Effector memory CD4-positive, alpha-beta T cell (primary cell): Measurements from ENCODE around the gene NDOR1.
"Not testable (repeated sequence)": the region's sequence is repeated elsewhere in the genome, so short reads cannot be mapped to it uniquely, and the experiment has no call there.

ENCODE experiments used
- DNase-seq, 3 donors: peaks; one replicate each; pipeline ENCODE4 v3.0.0-alpha.2; 2020
- H3K27ac ChIP-seq: 2 replicates; pipeline ENCODE4 v1.7.0; 2013; ENCODE audit warnings: mild to moderate bottlenecking, low read length, moderate library complexity; ENCODE audit not compliant: insufficient read depth, poor library complexity, severe bottlenecking
- H3K27me3 ChIP-seq: replicated peaks from 2 replicates; pipeline ENCODE4 v1.7.0; 2013; ENCODE audit warnings: mild to moderate bottlenecking, low read length; ENCODE audit not compliant: insufficient read depth, control insufficient read depth, poor library complexity, severe bottlenecking
- H3K36me3 ChIP-seq: 2 replicates; pipeline ENCODE4 v1.7.0; 2013; ENCODE audit warnings: mild to moderate bottlenecking, low read length, moderate library complexity; ENCODE audit not compliant: control insufficient read depth, insufficient read depth
- H3K4me1 ChIP-seq: 2 replicates; pipeline ENCODE4 v1.7.0; 2013; ENCODE audit warnings: low read length, mild to moderate bottlenecking; ENCODE audit not compliant: control insufficient read depth, insufficient read depth, poor library complexity, severe bottlenecking
- H3K4me3 ChIP-seq: 2 replicates; pipeline ENCODE4 v1.7.0; 2013; ENCODE audit warnings: low read length, low read depth, mild to moderate bottlenecking; ENCODE audit not compliant: insufficient read depth, poor library complexity, severe bottlenecking
- H3K9me3 ChIP-seq: 2 replicates; pipeline ENCODE4 v1.7.0; 2013; ENCODE audit warnings: mild to moderate bottlenecking, low read length, moderate library complexity; ENCODE audit not compliant: control insufficient read depth

NDOR1 gene

DNA sequence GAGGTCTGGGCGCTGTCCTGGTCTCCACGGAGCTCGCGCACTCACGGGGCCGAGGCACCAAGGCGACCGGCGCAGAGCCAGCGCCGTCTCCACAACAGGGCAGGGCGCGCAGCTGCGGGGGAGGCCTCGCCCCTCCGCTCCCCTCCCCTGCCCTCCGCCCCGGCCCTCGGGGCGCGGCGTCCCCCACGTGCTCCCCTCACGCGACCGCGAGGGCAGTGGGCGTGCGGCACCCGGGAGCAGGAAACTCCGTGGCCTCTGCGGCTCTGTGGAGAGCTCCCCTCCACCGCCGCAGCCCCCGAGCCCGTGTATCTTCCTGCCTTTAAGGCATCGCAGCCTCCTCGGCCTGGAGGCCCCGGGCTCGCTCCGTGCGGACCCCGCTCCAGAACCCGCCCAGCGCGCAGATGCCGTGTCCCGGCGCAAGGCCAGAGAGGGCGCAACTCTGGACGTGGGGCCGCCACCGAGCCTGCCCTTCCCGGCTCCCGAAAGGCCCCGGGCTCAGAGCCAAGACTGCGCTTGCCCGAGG lies 34.9 kb downstream of the NDOR1 start:
- H3K4me1 ChIP-seq = peaks cover 27% of the 10 kb centered on the region
- no peaks in the 10 kb centered on the region for H3K9me3 ChIP-seq
- peaks cover 22% of the 10 kb centered on the region for H3K36me3 ChIP-seq
- H3K27ac ChIP-seq = peak overlapping the region; percentile 81
- H3K4me3 ChIP-seq = peak overlapping the region; percentile 63
- no peaks in the 10 kb centered on the region for H3K27me3 ChIP-seq
- peak; percentile 64 to 70 (median 64) for DNase-seq

GRCh38 chr9:137240841-137241489 lies 35.5 kb downstream of the NDOR1 start, which contains the start of gene TUBB4B:
TSS of gene TUBB4B (plus strand) at chr9:137241287. CDS start at chr9:137241361, 74 bp downstream.
- no peaks in the 10 kb centered on the region for H3K9me3 ChIP-seq
- peak within 1 kb of the TSS; percentile 81 for H3K27ac ChIP-seq
- H3K4me3 ChIP-seq = peak within 1 kb of the TSS; percentile 66
- H3K4me1 ChIP-seq = peaks cover 27% of the 10 kb centered on the region
- peaks cover 22% of the 10 kb centered on the region for H3K36me3 ChIP-seq
- DNase-seq = peak; percentile 98
- H3K27me3 ChIP-seq = no peaks in the 10 kb centered on the region

DNA sequence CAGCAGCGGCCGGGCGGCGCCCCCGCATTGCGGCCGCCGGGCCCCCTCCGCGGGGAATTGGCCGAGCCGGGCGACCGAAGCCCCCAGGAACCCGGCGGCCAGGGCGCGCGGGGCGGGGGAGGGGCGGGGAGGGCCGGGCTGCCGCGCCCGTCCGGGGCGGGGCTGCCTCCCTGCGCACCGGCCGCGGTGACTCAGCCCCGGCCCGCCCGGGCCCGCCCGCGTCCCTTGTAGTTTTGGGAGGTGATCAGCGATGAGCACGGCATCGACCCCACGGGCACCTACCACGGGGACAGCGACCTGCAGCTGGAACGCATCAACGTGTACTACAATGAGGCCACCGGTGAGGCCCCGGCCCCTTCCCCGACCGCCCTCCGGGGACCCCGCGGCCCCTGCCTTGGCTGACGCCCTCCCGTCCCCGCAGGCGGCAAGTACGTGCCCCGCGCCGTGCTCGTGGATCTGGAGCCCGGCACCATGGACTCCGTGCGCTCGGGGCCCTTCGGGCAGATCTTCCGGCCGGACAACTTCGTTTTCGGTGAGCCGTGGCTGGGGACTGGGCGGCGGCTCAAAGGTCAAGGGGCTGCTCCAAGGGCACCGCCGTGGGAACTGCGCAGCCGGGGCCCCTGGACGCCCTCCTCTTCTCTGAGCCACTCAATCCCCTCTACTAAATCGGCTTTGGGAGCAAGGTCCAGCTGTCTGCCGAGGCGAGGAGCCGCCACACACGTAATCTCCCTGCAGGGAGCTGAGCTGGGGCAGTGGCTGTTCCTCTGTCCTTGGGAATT lies 36.2 kb downstream of the NDOR1 start:
- Histone ChIP-seq H3K36me3 (peaks cover 22% of the 10 kb centered on the region), H3K4me3 (peak overlapping the region; percentile 66), H3K9me3 (no peaks in the 10 kb centered on the region), H3K4me1 (peaks cover 21% of the 10 kb centered on the region), H3K27ac (peak overlapping the region; percentile 71), H3K27me3 (no peaks in the 10 kb centered on the region)
- peak; percentile 59 to 66 (median 60) for DNase-seq

GRCh38 chr9:137242269-137243203 lies 37.0 kb downstream of the NDOR1 start:
- Histone ChIP-seq H3K4me3 (peak overlapping the region; percentile 66), H3K36me3 (peaks cover 22% of the 10 kb centered on the region), H3K4me1 (peaks cover 17% of the 10 kb centered on the region), H3K27ac (peak overlapping the region; percentile 71), H3K9me3 (no peaks in the 10 kb centered on the region), H3K27me3 (no peaks in the 10 kb centered on the region)
- DNase-seq = no peak

- not testable (repeated sequence) for DNase-seq, H3K27ac ChIP-seq, H3K4me3 ChIP-seq
Observed at GRCh38 chr9:137243266-137243625, 37.7 kb downstream of the NDOR1 start.

GRCh38 chr9:137243626-137244485 lies 38.4 kb downstream of the NDOR1 start:
- H3K4me3 ChIP-seq = no peak overlapping the region
- H3K9me3 ChIP-seq = no peaks in the 10 kb centered on the region
- peaks cover 17% of the 10 kb centered on the region for H3K4me1 ChIP-seq
- no peak for DNase-seq
- H3K36me3 ChIP-seq = peaks cover 22% of the 10 kb centered on the region
- no peak overlapping the region for H3K27ac ChIP-seq
- H3K27me3 ChIP-seq = no peaks in the 10 kb centered on the region

More at GRCh38 chr9:137243266-137243625, 37.7 kb downstream of the NDOR1 start:
- H3K27me3 ChIP-seq, H3K9me3 ChIP-seq: not testable (repeated sequence)
- peaks cover 17% of the 10 kb centered on the region for H3K4me1 ChIP-seq
- peaks cover 22% of the 10 kb centered on the region for H3K36me3 ChIP-seq

- Histone ChIP-seq H3K27me3 (no peaks in the 10 kb centered on the region), H3K9me3 (no peaks in the 10 kb centered on the region), H3K27ac (no peak overlapping the region), H3K4me3 (no peak overlapping the region), H3K4me1 (peaks cover 15% of the 10 kb centered on the region), H3K36me3 (peaks cover 22% of the 10 kb centered on the region)
- no peak for DNase-seq
Observed at GRCh38 chr9:137244486-137245449, 39.3 kb downstream of the NDOR1 start.

GRCh38 chr9:137245450-137246421 lies 40.2 kb downstream of the NDOR1 start:
- H3K4me3 ChIP-seq = no peak overlapping the region

More at GRCh38 chr9:137245450-137246421, 40.2 kb downstream of the NDOR1 start:
- no peak for DNase-seq
- H3K36me3 ChIP-seq = peaks cover 22% of the 10 kb centered on the region
- no peaks in the 10 kb centered on the region for H3K9me3 ChIP-seq
- H3K27ac ChIP-seq = no peak overlapping the region
- peaks cover 15% of the 10 kb centered on the region for H3K4me1 ChIP-seq
- H3K27me3 ChIP-seq = no peaks in the 10 kb centered on the region
